IPS-15b (cell line): ENCODE results near the gene HSPA1A.
"Not testable (repeated sequence)": the region's sequence is repeated elsewhere in the genome, so short reads cannot be mapped to it uniquely, and the experiment has no call there.

Experiments used
- H3K27me3 ChIP-seq: one replicate; pipeline ENCODE4 v1.6.1; 2013; ENCODE audit warnings: low read length; ENCODE audit not compliant: control insufficient read depth, insufficient read depth
- H3K36me3 ChIP-seq: one replicate; pipeline ENCODE4 v1.6.1; 2013; ENCODE audit warnings: low read length; ENCODE audit not compliant: control insufficient read depth, insufficient read depth
- H3K4me1 ChIP-seq: one replicate; pipeline ENCODE4 v1.6.1; 2013; ENCODE audit warnings: mild to moderate bottlenecking, low read length; ENCODE audit not compliant: control insufficient read depth, insufficient read depth
- H3K4me3 ChIP-seq: one replicate; pipeline ENCODE4 v1.5.1; 2013; ENCODE audit warnings: low read depth, low read length
- H3K9ac ChIP-seq: one replicate; pipeline ENCODE4 v1.6.1; 2013; ENCODE audit warnings: low read depth, mild to moderate bottlenecking, low read length
- H3K9me3 ChIP-seq: one replicate; pipeline ENCODE4 v1.6.1; 2013; ENCODE audit warnings: mild to moderate bottlenecking, low read length; ENCODE audit not compliant: control insufficient read depth, insufficient read depth

Gene HSPA1A

DNA sequence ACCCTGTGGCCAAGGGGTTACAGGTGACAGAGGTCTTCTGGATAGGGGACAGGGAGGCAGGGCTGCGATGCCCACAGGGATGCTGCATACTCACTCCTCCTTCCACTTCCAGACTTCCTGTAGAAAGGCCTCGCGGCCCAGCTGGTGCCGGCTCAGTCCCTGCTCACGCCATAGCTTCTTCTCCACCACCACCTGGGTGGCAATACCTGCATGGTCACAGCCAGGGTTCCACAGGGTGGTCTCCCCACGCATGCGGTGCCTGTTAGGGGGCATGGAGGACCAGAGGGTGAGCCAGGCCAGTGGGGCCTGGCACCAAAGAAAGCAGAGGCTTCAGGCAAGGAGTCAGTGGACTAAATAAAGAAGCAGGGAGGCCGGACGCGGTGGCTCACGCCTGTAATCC lies 29.9 kb upstream of the HSPA1A start:
- no peak overlapping the region for H3K9ac ChIP-seq
- H3K9me3 ChIP-seq = no peaks in the 10 kb centered on the region
- H3K4me1 ChIP-seq = no peaks in the 10 kb centered on the region
- H3K27me3 ChIP-seq = no peaks in the 10 kb centered on the region
- H3K4me3 ChIP-seq = no peak overlapping the region
- peaks cover 42% of the 10 kb centered on the region for H3K36me3 ChIP-seq

- Histone ChIP-seq H3K4me3 (no peak overlapping the region), H3K36me3 (peaks cover 16% of the 10 kb centered on the region), H3K9ac (no peak overlapping the region), H3K4me1 (peaks cover 6% of the 10 kb centered on the region), H3K9me3 (no peaks in the 10 kb centered on the region), H3K27me3 (no peaks in the 10 kb centered on the region)
Observed at GRCh38 chr6:31791324-31792089, 23.8 kb upstream of the HSPA1A start.

- H3K4me1 ChIP-seq = peaks cover 6% of the 10 kb centered on the region
- no peak overlapping the region for H3K4me3 ChIP-seq
- H3K9ac ChIP-seq = no peak overlapping the region
- peaks cover 16% of the 10 kb centered on the region for H3K36me3 ChIP-seq
- H3K9me3 ChIP-seq = no peaks in the 10 kb centered on the region
- no peaks in the 10 kb centered on the region for H3K27me3 ChIP-seq
Observed at GRCh38 chr6:31792090-31792374, 23.3 kb upstream of the HSPA1A start.

GRCh38 chr6:31792761-31793171 lies 22.6 kb upstream of the HSPA1A start:
- Histone ChIP-seq H3K9ac (no peak overlapping the region), H3K36me3 (peaks cover 20% of the 10 kb centered on the region), H3K4me1 (peaks cover 6% of the 10 kb centered on the region), H3K4me3 (no peak overlapping the region), H3K9me3 (no peaks in the 10 kb centered on the region), H3K27me3 (no peaks in the 10 kb centered on the region)

- peaks cover 20% of the 10 kb centered on the region for H3K36me3 ChIP-seq
- H3K27me3 ChIP-seq, H3K4me1 ChIP-seq, H3K9ac ChIP-seq, H3K9me3 ChIP-seq: not testable (repeated sequence)
- peak overlapping the region; percentile 75 for H3K4me3 ChIP-seq
Observed at GRCh38 chr6:31793927-31794245, 21.5 kb upstream of the HSPA1A start.

DNA sequence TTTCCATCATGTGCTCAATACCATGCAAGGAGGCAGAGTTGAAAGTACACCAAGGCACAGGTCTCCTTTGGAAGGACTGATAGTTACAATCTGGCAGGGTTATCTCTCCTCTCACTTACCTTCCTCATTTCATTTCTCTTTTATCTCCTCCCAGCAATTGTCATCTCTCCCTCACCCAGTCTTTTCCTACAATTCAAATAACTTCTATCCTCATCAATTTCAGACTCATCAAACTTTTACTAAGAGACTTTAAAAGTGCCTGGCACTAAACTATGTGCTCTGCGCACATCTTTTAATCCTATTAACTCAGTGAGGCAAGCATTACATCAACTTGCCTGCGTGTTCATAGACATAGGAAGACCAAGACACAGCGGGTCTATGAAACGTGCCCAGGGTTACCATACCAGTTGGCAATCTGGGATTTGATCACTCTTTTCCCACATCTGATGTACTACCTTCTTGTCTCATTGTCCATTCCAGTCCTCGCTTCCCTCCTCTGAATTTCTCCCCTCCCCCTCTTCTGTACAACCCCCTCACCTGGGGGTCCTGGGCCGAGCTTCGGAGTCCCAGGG lies 21.0 kb upstream of the HSPA1A start:
- Histone ChIP-seq H3K36me3 (peaks cover 20% of the 10 kb centered on the region), H3K9ac (peak overlapping the region; percentile 82), H3K27me3 (no peaks in the 10 kb centered on the region), H3K4me3 (peak overlapping the region; percentile 75), H3K9me3 (no peaks in the 10 kb centered on the region), H3K4me1 (peaks cover 6% of the 10 kb centered on the region)

DNA sequence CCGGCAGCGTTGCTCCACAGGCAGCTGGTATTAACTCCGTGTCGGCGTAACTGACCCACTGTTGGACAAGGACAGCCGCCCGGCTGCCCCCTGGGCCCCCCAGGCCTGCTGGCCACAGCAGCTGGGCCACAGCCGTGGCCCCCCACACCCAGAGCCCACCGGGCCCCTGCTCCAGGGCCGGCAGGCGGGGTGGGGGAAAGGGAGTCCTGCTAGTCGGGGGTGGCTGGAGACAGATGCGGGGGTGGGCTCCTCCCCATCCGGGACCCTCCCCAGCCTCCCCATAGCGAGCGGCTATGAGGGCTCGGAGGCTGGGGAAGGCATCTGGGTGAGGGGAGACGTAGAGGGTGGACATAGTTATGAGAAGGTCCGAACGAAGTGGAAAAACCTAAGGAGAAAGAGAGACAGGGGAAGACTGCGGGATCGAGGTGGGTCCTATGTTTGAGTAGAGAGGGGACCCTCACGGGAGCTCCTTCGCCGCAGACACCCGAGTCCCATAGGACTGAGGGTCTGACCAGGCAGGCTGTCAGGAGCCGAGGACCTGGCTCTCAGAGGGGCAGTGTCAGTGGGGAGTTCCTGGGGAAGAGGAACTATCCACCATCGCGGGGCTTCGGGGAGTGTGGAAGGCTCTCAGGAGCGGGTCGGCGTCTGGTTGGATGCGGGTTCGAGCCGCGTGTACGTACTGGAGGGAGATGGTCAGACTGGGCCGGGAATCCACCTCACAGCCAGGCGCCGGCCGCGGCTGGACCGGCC lies 20.3 kb upstream of the HSPA1A start:
- Histone ChIP-seq H3K36me3 (peaks cover 20% of the 10 kb centered on the region), H3K27me3 (no peaks in the 10 kb centered on the region), H3K4me1 (peaks cover 6% of the 10 kb centered on the region), H3K4me3 (peak overlapping the region; percentile 75), H3K9me3 (no peaks in the 10 kb centered on the region), H3K9ac (peak overlapping the region; percentile 82)

- Histone ChIP-seq H3K9me3 (no peaks in the 10 kb centered on the region), H3K27me3 (no peaks in the 10 kb centered on the region), H3K4me1 (peaks cover 6% of the 10 kb centered on the region), H3K4me3 (peak within 1 kb of the TSS; percentile 75), H3K9ac (peak within 1 kb of the TSS; percentile 82), H3K36me3 (peaks cover 20% of the 10 kb centered on the region)
Observed at GRCh38 chr6:31795616-31796298, 19.6 kb upstream of the HSPA1A start, which contains the start of gene VARS1. Gene VARS1 (minus strand): TSS chr6:31795752. CDS start chr6:31795217, 535 bp downstream.

DNA sequence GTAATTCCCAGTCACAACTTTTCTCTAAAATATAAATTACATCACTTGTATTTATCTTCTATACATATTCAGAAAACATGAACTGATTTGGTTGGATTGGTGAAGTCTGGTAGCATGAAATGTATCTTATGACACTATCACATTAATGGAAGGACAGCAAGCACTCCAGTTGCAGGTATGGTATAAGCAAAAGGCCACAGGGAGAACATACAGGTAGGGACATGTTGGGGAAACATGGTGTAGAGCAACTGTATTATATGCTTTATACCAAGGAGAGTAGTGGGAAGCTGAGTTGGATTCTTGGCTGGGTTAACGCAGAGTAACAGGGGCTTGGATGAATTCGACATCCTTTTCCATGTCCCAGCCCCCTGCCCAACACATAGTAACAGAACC lies 18.4 kb upstream of the HSPA1A start:
- no peak overlapping the region for H3K4me3 ChIP-seq
- peaks cover 13% of the 10 kb centered on the region for H3K36me3 ChIP-seq

GRCh38 chr6:31797588-31797987 lies 17.8 kb upstream of the HSPA1A start:
- no peaks in the 10 kb centered on the region for H3K27me3 ChIP-seq
- H3K9ac ChIP-seq = no peak overlapping the region
- H3K4me3 ChIP-seq = no peak overlapping the region
- H3K4me1 ChIP-seq = peaks cover 6% of the 10 kb centered on the region
- no peaks in the 10 kb centered on the region for H3K9me3 ChIP-seq
- peaks cover 9% of the 10 kb centered on the region for H3K36me3 ChIP-seq

More for the DNA sequence above, 18.4 kb upstream of the HSPA1A start:
- Histone ChIP-seq H3K9me3 (no peaks in the 10 kb centered on the region), H3K4me1 (peaks cover 6% of the 10 kb centered on the region), H3K27me3 (no peaks in the 10 kb centered on the region), H3K9ac (no peak overlapping the region)

DNA sequence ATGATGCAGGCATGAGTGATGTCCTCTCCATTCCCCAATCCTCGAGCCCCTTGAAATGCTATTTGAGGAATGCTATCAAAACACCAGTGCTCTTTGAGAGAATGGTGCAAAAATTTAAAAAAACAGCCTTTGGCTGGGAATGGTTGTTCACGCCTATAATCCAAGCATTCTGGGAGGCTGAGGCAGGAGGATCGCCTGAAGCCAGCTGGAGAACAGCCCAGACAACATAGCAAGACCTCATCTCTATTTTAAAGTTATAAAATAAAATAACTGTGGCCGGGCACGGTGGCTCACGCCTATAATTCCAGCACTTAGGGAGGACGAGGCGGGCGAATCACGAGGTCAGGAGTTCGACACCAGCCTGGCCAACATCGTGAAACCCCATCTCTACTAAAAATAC lies 15.6 kb upstream of the HSPA1A start:
- H3K27me3 ChIP-seq = no peaks in the 10 kb centered on the region
- no peaks in the 10 kb centered on the region for H3K4me1 ChIP-seq
- H3K4me3 ChIP-seq = no peak overlapping the region
- peaks cover 4% of the 10 kb centered on the region for H3K36me3 ChIP-seq
- no peaks in the 10 kb centered on the region for H3K9me3 ChIP-seq
- no peak overlapping the region for H3K9ac ChIP-seq
